HL-60 (cell line): Measurements from ENCODE around the gene BRD3OS.

Experiments used
- TF ChIP-seq, protein P1 (sequence below): IDR thresholded peaks from one replicate; pipeline ENCODE4 v1.5.1; 2011; ENCODE audit warnings: low read length, control low read depth, inconsistent platforms; ENCODE audit not compliant: insufficient read depth
- TF ChIP-seq, protein P2 (sequence below): IDR thresholded peaks from 2 replicates; pipeline ENCODE4 v1.6.1; 2012; ENCODE audit warnings: low read depth; ENCODE audit not compliant: insufficient replicate concordance

DNA sequence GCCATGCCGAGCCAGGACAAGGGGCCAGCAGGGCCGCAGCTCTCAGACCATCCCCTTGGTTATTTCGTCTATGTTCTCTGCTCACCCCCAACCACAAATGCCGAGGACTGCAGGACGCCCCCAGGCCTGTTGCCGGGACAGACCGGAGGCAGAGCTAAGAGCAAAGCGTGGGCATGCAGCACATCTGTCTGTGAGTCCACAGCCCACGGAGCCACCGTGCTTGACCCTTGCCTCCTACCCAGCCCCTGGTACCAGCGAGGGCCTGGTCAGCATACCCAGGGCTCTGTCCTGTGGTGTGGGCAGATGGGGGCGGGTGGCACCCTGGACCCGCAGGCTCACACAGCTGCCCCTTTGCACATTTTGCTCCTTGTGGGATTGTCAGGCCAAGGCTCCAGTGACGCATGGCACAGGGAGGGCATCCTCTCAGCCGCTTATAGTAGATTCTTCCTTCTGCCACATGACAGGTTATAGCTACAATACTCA lies 37.8 kb downstream of the BRD3OS start:
- TF ChIP-seq, protein P1, sequence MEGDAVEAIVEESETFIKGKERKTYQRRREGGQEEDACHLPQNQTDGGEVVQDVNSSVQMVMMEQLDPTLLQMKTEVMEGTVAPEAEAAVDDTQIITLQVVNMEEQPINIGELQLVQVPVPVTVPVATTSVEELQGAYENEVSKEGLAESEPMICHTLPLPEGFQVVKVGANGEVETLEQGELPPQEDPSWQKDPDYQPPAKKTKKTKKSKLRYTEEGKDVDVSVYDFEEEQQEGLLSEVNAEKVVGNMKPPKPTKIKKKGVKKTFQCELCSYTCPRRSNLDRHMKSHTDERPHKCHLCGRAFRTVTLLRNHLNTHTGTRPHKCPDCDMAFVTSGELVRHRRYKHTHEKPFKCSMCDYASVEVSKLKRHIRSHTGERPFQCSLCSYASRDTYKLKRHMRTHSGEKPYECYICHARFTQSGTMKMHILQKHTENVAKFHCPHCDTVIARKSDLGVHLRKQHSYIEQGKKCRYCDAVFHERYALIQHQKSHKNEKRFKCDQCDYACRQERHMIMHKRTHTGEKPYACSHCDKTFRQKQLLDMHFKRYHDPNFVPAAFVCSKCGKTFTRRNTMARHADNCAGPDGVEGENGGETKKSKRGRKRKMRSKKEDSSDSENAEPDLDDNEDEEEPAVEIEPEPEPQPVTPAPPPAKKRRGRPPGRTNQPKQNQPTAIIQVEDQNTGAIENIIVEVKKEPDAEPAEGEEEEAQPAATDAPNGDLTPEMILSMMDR, result no peak
- TF ChIP-seq, protein P2, sequence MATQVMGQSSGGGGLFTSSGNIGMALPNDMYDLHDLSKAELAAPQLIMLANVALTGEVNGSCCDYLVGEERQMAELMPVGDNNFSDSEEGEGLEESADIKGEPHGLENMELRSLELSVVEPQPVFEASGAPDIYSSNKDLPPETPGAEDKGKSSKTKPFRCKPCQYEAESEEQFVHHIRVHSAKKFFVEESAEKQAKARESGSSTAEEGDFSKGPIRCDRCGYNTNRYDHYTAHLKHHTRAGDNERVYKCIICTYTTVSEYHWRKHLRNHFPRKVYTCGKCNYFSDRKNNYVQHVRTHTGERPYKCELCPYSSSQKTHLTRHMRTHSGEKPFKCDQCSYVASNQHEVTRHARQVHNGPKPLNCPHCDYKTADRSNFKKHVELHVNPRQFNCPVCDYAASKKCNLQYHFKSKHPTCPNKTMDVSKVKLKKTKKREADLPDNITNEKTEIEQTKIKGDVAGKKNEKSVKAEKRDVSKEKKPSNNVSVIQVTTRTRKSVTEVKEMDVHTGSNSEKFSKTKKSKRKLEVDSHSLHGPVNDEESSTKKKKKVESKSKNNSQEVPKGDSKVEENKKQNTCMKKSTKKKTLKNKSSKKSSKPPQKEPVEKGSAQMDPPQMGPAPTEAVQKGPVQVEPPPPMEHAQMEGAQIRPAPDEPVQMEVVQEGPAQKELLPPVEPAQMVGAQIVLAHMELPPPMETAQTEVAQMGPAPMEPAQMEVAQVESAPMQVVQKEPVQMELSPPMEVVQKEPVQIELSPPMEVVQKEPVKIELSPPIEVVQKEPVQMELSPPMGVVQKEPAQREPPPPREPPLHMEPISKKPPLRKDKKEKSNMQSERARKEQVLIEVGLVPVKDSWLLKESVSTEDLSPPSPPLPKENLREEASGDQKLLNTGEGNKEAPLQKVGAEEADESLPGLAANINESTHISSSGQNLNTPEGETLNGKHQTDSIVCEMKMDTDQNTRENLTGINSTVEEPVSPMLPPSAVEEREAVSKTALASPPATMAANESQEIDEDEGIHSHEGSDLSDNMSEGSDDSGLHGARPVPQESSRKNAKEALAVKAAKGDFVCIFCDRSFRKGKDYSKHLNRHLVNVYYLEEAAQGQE, result no peak
